Loucy (cell line): ENCODE results near the gene SMC1B.

Experiments
- CTCF ChIP-seq: fragments of 200-600 bp; sonication (generic); conservative IDR thresholded peaks from 2 replicates; pipeline ENCODE4 v1.5.1; 2014; ENCODE audit warnings: mild to moderate bottlenecking, antibody characterized with exemption, low read length
- EZH2phosphoT487 ChIP-seq: fragments of 200-600 bp; IDR thresholded peaks from 2 replicates; pipeline ENCODE4 v1.6.1; 2018; ENCODE audit warnings: antibody characterized with exemption, mild to moderate bottlenecking, moderate library complexity, borderline replicate concordance

- TF ChIP-seq CTCF: no peak
- TF ChIP-seq EZH2phosphoT487: no peak
Observed at GRCh38 chr22:45420011-45420410, 6.6 kb upstream of the SMC1B start.
